ENCODE results near the gene CHML. TPM values are rescaled to one million over a fixed set of nuclear protein-coding genes. Genes with fewer than 3 reads are reported as not detected.

The CHML gene
- total RNA-seq, 1 donor from 2014 or later: 14.2 TPM

GRCh38 chr1:241648159-241648558, 8.0 kb upstream of the CHML start:
- Mint-ChIP-seq H3K27ac (ENCODE audit: unreplicated experiment) (no peak overlapping the region), H3K36me3 (ENCODE audit: unreplicated experiment) (no peaks in the 10 kb centered on the region), H3K4me3 (ENCODE audit: unreplicated experiment) (no peak overlapping the region), H3K4me1 (ENCODE audit: unreplicated experiment) (no peaks in the 10 kb centered on the region), H3K27me3 (ENCODE audit: unreplicated experiment) (peaks cover 19% of the 10 kb centered on the region), H3K9me3 (ENCODE audit: unreplicated experiment) (no peaks in the 10 kb centered on the region)
- DNase-seq (ENCODE audit: extremely low spot score, unreplicated experiment): no peak
- no peak for TF ChIP-seq CTCF (IDR thresholded peaks at IDR 0.05)

GRCh38 chr1:241647658-241648057, 7.5 kb upstream of the CHML start:
- no peak for TF ChIP-seq CTCF (IDR thresholded peaks at IDR 0.05)
- no peak overlapping the region for H3K27ac Mint-ChIP-seq (ENCODE audit: unreplicated experiment)

GRCh38 chr1:241646201-241646600, 6.0 kb upstream of the CHML start:
- no peaks in the 10 kb centered on the region for H3K9me3 Mint-ChIP-seq (ENCODE audit: unreplicated experiment)
- no peak for TF ChIP-seq CTCF (IDR thresholded peaks at IDR 0.05)
- H3K4me3 Mint-ChIP-seq (ENCODE audit: unreplicated experiment): no peak overlapping the region
- peaks cover 9% of the 10 kb centered on the region for H3K4me1 Mint-ChIP-seq (ENCODE audit: unreplicated experiment)
- DNase-seq (ENCODE audit: extremely low spot score, unreplicated experiment): no peak
- no peak overlapping the region for H3K27ac Mint-ChIP-seq (ENCODE audit: unreplicated experiment)
- no peaks in the 10 kb centered on the region for H3K36me3 Mint-ChIP-seq (ENCODE audit: unreplicated experiment)
- H3K27me3 Mint-ChIP-seq (ENCODE audit: unreplicated experiment): peaks cover 14% of the 10 kb centered on the region

More at GRCh38 chr1:241647658-241648057, 7.5 kb upstream of the CHML start:
- no peaks in the 10 kb centered on the region for H3K4me1 Mint-ChIP-seq (ENCODE audit: unreplicated experiment)
- H3K9me3 Mint-ChIP-seq (ENCODE audit: unreplicated experiment): no peaks in the 10 kb centered on the region
- H3K36me3 Mint-ChIP-seq (ENCODE audit: unreplicated experiment): no peaks in the 10 kb centered on the region
- DNase-seq (ENCODE audit: extremely low spot score, unreplicated experiment): no peak
- no peak overlapping the region for H3K4me3 Mint-ChIP-seq (ENCODE audit: unreplicated experiment)
- H3K27me3 Mint-ChIP-seq (ENCODE audit: unreplicated experiment): peaks cover 15% of the 10 kb centered on the region

GRCh38 chr1:241645199-241645598, 5.0 kb upstream of the CHML start:
- H3K4me3 Mint-ChIP-seq (ENCODE audit: unreplicated experiment): no peak overlapping the region
- DNase-seq (ENCODE audit: extremely low spot score, unreplicated experiment): no peak
- no peak for TF ChIP-seq CTCF (IDR thresholded peaks at IDR 0.05)
- peaks cover 15% of the 10 kb centered on the region for H3K4me1 Mint-ChIP-seq (ENCODE audit: unreplicated experiment)
- no peak overlapping the region for H3K27ac Mint-ChIP-seq (ENCODE audit: unreplicated experiment)
- peaks cover 8% of the 10 kb centered on the region for H3K27me3 Mint-ChIP-seq (ENCODE audit: unreplicated experiment)
- no peaks in the 10 kb centered on the region for H3K9me3 Mint-ChIP-seq (ENCODE audit: unreplicated experiment)
- H3K36me3 Mint-ChIP-seq (ENCODE audit: unreplicated experiment): no peaks in the 10 kb centered on the region

GRCh38 chr1:241644259-241644658, 4.1 kb upstream of the CHML start:
- TF ChIP-seq CTCF (IDR thresholded peaks at IDR 0.05): no peak
- Mint-ChIP-seq H3K27me3 (ENCODE audit: unreplicated experiment) (no peaks in the 10 kb centered on the region), H3K9me3 (ENCODE audit: unreplicated experiment) (no peaks in the 10 kb centered on the region), H3K27ac (ENCODE audit: unreplicated experiment) (no peak overlapping the region), H3K4me3 (ENCODE audit: unreplicated experiment) (no peak overlapping the region), H3K4me1 (ENCODE audit: unreplicated experiment) (peaks cover 16% of the 10 kb centered on the region), H3K36me3 (ENCODE audit: unreplicated experiment) (no peaks in the 10 kb centered on the region)
- DNase-seq (ENCODE audit: extremely low spot score, unreplicated experiment): no peak
